ENCODE measurements around the gene VWA8. TPM values are rescaled to one million over a fixed set of nuclear protein-coding genes. Genes with fewer than 3 reads are reported as not detected.
A peak's percentile ranks its signal among the peaks of the same experiment; 100 is the strongest.

Gene VWA8
- total and polyA plus RNA-seq, 4 donors: 7.1 to 50.3 (median 12.4) TPM

- Histone ChIP-seq H3K4me3 (ENCODE audit: low read depth in 1 of 3, low read length in 3 of 3) (no peak overlapping the region), H3K9me3 (ENCODE audit: control insufficient read depth in 4 of 4, low read length in 3 of 4) (no peaks in the 10 kb centered on the region), H3K27me3 (ENCODE audit: control insufficient read depth in 4 of 4, insufficient read depth in 4 of 4, low read length in 3 of 4) (no peaks in the 10 kb centered on the region), H3K4me1 (ENCODE audit: control insufficient read depth in 4 of 4, insufficient read depth in 4 of 4, low read length in 3 of 4) (peaks cover 0 to 11% (median 5%) of the 10 kb centered on the region in 4 donors), H3K27ac (ENCODE audit: low read depth in 1 of 2, low read length in 2 of 2) (no peak overlapping the region), H3K36me3 (ENCODE audit: control insufficient read depth in 4 of 4, insufficient read depth in 3 of 4, low read depth in 1 of 4, low read length in 3 of 4) (no peaks in the 10 kb centered on the region), H3K9ac (ENCODE audit: low read depth in 1 of 2, low read length in 2 of 2) (no peak overlapping the region)
- DNase-seq (ENCODE audit: low spot score): no peak
- TF ChIP-seq, protein P1, sequence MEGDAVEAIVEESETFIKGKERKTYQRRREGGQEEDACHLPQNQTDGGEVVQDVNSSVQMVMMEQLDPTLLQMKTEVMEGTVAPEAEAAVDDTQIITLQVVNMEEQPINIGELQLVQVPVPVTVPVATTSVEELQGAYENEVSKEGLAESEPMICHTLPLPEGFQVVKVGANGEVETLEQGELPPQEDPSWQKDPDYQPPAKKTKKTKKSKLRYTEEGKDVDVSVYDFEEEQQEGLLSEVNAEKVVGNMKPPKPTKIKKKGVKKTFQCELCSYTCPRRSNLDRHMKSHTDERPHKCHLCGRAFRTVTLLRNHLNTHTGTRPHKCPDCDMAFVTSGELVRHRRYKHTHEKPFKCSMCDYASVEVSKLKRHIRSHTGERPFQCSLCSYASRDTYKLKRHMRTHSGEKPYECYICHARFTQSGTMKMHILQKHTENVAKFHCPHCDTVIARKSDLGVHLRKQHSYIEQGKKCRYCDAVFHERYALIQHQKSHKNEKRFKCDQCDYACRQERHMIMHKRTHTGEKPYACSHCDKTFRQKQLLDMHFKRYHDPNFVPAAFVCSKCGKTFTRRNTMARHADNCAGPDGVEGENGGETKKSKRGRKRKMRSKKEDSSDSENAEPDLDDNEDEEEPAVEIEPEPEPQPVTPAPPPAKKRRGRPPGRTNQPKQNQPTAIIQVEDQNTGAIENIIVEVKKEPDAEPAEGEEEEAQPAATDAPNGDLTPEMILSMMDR (IDR thresholded peaks at IDR 0.05; ENCODE audit: low read depth, low read length, missing input control): no peak
- TF ChIP-seq HNF4G (IDR thresholded peaks at IDR 0.05): no peak
- 85% methylated on average over 1 of the region's 1 CpG for WGBS
These were observed 33.8 kb upstream of the VWA8 start for GRCh38 chr13:41994696-41995095.

- DNase-seq (ENCODE audit: low spot score): no peak
- H3K36me3 ChIP-seq (ENCODE audit: control insufficient read depth in 4 of 4, insufficient read depth in 3 of 4, low read depth in 1 of 4, low read length in 3 of 4): no peaks in the 10 kb centered on the region
- no peak overlapping the region for H3K27ac ChIP-seq (ENCODE audit: low read depth in 1 of 2, low read length in 2 of 2)
- H3K9me3 ChIP-seq (ENCODE audit: control insufficient read depth in 4 of 4, low read length in 3 of 4): no peaks in the 10 kb centered on the region
- no peak overlapping the region for H3K9ac ChIP-seq (ENCODE audit: low read depth in 1 of 2, low read length in 2 of 2)
- peaks cover 0 to 14% (median 6%) of the 10 kb centered on the region in 4 donors for H3K4me1 ChIP-seq (ENCODE audit: control insufficient read depth in 4 of 4, insufficient read depth in 4 of 4, low read length in 3 of 4)
- no peak overlapping the region for H3K4me3 ChIP-seq (ENCODE audit: low read depth in 1 of 3, low read length in 3 of 3)
- TF ChIP-seq GABPA (IDR thresholded peaks at IDR 0.05 in 1 of 2, conservative IDR thresholded peaks at IDR 0.05 in 1 of 2) (no peak), NR2F2 (IDR thresholded peaks at IDR 0.05) (no peak), TAF1 (conservative IDR thresholded peaks at IDR 0.05) (no peak), RXRA (IDR thresholded peaks at IDR 0.05) (peak; percentile 36 to 61), RAD21 (IDR thresholded peaks at IDR 0.05) (peak; percentile 18 to 28), YY1 (IDR thresholded peaks at IDR 0.05) (peak; percentile 17), FOXA1 (IDR thresholded peaks at IDR 0.05) (no peak), SP1 (IDR thresholded peaks at IDR 0.05) (peak; percentile 64), EGR1 (IDR thresholded peaks at IDR 0.05; ENCODE audit: low read depth in 2 of 2) (no peak), ATF3 (IDR thresholded peaks at IDR 0.05) (no peak), HNF4A (conservative IDR thresholded peaks at IDR 0.05) (peak in 1 of 2 donors; percentile 13), FOXA2 (IDR thresholded peaks at IDR 0.05) (no peak), JUND (IDR thresholded peaks at IDR 0.05) (no peak), HNF4G (IDR thresholded peaks at IDR 0.05) (no peak)
- TF ChIP-seq, protein P2, sequence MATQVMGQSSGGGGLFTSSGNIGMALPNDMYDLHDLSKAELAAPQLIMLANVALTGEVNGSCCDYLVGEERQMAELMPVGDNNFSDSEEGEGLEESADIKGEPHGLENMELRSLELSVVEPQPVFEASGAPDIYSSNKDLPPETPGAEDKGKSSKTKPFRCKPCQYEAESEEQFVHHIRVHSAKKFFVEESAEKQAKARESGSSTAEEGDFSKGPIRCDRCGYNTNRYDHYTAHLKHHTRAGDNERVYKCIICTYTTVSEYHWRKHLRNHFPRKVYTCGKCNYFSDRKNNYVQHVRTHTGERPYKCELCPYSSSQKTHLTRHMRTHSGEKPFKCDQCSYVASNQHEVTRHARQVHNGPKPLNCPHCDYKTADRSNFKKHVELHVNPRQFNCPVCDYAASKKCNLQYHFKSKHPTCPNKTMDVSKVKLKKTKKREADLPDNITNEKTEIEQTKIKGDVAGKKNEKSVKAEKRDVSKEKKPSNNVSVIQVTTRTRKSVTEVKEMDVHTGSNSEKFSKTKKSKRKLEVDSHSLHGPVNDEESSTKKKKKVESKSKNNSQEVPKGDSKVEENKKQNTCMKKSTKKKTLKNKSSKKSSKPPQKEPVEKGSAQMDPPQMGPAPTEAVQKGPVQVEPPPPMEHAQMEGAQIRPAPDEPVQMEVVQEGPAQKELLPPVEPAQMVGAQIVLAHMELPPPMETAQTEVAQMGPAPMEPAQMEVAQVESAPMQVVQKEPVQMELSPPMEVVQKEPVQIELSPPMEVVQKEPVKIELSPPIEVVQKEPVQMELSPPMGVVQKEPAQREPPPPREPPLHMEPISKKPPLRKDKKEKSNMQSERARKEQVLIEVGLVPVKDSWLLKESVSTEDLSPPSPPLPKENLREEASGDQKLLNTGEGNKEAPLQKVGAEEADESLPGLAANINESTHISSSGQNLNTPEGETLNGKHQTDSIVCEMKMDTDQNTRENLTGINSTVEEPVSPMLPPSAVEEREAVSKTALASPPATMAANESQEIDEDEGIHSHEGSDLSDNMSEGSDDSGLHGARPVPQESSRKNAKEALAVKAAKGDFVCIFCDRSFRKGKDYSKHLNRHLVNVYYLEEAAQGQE (IDR thresholded peaks at IDR 0.05): no peak
- TF ChIP-seq, protein P1 (IDR thresholded peaks at IDR 0.05; ENCODE audit: low read depth, low read length, missing input control): no peak
- TF ChIP-seq, protein P3, sequence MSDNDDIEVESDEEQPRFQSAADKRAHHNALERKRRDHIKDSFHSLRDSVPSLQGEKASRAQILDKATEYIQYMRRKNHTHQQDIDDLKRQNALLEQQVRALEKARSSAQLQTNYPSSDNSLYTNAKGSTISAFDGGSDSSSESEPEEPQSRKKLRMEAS (IDR thresholded peaks at IDR 0.05): no peak
- TF ChIP-seq, protein P4, sequence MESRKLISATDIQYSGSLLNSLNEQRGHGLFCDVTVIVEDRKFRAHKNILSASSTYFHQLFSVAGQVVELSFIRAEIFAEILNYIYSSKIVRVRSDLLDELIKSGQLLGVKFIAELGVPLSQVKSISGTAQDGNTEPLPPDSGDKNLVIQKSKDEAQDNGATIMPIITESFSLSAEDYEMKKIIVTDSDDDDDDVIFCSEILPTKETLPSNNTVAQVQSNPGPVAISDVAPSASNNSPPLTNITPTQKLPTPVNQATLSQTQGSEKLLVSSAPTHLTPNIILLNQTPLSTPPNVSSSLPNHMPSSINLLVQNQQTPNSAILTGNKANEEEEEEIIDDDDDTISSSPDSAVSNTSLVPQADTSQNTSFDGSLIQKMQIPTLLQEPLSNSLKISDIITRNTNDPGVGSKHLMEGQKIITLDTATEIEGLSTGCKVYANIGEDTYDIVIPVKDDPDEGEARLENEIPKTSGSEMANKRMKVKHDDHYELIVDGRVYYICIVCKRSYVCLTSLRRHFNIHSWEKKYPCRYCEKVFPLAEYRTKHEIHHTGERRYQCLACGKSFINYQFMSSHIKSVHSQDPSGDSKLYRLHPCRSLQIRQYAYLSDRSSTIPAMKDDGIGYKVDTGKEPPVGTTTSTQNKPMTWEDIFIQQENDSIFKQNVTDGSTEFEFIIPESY (IDR thresholded peaks at IDR 0.05): no peak
- no peaks in the 10 kb centered on the region for H3K27me3 ChIP-seq (ENCODE audit: control insufficient read depth in 4 of 4, insufficient read depth in 4 of 4, low read length in 3 of 4)
- WGBS: 33% methylated on average over 1 of the region's 1 CpG
These were observed 31.0 kb upstream of the VWA8 start for GRCh38 chr13:41991936-41992335.
